H1 (cell line): ENCODE data around the gene PIP5K1C. TPM values are rescaled to one million over a fixed set of nuclear protein-coding genes. Genes with fewer than 3 reads are reported as not detected.

ENCODE experiments used
- CTCF ChIA-PET: fragments of 300-600 bp; sonication (Branson Sonifier 250); formaldehyde crosslinking; loops from one replicate; lab custom pipeline; 2021; ENCODE audit not compliant: partially characterized antibody; lab: Charles Lee
- POLR2A ChIA-PET: fragments of 300-600 bp; sonication (Branson Sonifier 250); formaldehyde crosslinking; loops from one replicate; lab custom pipeline; 2021; ENCODE audit warnings: inconsistent platforms; ENCODE audit not compliant: partially characterized antibody; lab: Charles Lee
- DNase-seq, 2 experiments: peaks; one replicate each; pipeline versions ENCODE4 v3.0.0 to v3.0.0-alpha.2; 2010 to 2022; ENCODE audit warnings: low spot score in 2 of 2, low read depth in 1 of 2, mixed read lengths in 1 of 2
- FAIRE-seq: peaks from 2 replicates; lab custom pipeline; 2011; peaks lifted over from hg19 to GRCh38; lab: Jason Lieb, UNC
- H2AFZ ChIP-seq: 2 replicates; pipeline ENCODE4 v1.8.1; 2012; ENCODE audit warnings: low read length, inconsistent platforms
- H2AK5ac ChIP-seq: 2 replicates; pipeline ENCODE4 v1.6.1; 2013; ENCODE audit warnings: low read depth, low read length
- H2BK120ac ChIP-seq: replicated peaks from 2 replicates; pipeline ENCODE3; 2013; ENCODE audit warnings: low read depth, low read length, inconsistent platforms
- H2BK12ac ChIP-seq: 2 replicates; pipeline ENCODE4 v1.6.1; 2013; ENCODE audit warnings: low read depth, low read length
- H2BK15ac ChIP-seq: 2 replicates; pipeline ENCODE4 v1.6.1; 2013; ENCODE audit warnings: low read length
- H2BK20ac ChIP-seq: 2 replicates; pipeline ENCODE4 v1.6.1; 2013; ENCODE audit warnings: low read length
- H2BK5ac ChIP-seq: 2 replicates; pipeline ENCODE4 v1.6.1; 2013; ENCODE audit warnings: low read depth, low read length
- H3K14ac ChIP-seq: 2 replicates; pipeline ENCODE4 v1.6.1; 2013; ENCODE audit warnings: inconsistent platforms; ENCODE audit not compliant: insufficient read length
- H3K18ac ChIP-seq: 2 replicates; pipeline ENCODE4 v1.6.1; 2013; ENCODE audit warnings: low read length; ENCODE audit errors: extremely low read depth
- H3K23ac ChIP-seq: 2 replicates; pipeline ENCODE4 v1.6.1; 2013; ENCODE audit warnings: inconsistent platforms; ENCODE audit not compliant: insufficient read length
- H3K23me2 ChIP-seq: 2 replicates; pipeline ENCODE4 v1.6.1; 2013; ENCODE audit warnings: low read depth, low read length
- H3K27ac ChIP-seq: 2 replicates; pipeline ENCODE4 v1.6.1; 2011; ENCODE audit warnings: low read depth, low read length, inconsistent platforms
- H3K27me3 ChIP-seq, 4 experiments: replicated peaks in 1 of 4; 1 replicate in 1 of 4; 2 replicates in 3 of 4; pipeline versions ENCODE4 v1.6.1 to v1.8.1; 2011 to 2013; ENCODE audit warnings: low read length in 3 of 4, mild to moderate bottlenecking in 3 of 4, inconsistent platforms in 2 of 4, mixed read lengths in 2 of 4, moderate library complexity in 1 of 4; ENCODE audit not compliant: control insufficient read depth in 3 of 4, insufficient read depth in 3 of 4; ENCODE audit errors: extremely low read depth in 1 of 4
- H3K36me3 ChIP-seq, 4 experiments: 2 replicates each; pipeline versions ENCODE4 v1.6.1 to v1.8.1; 2011 to 2013; ENCODE audit warnings: mild to moderate bottlenecking in 4 of 4, low read length in 3 of 4, moderate library complexity in 2 of 4, control low read depth in 1 of 4, inconsistent platforms in 1 of 4; ENCODE audit not compliant: insufficient read depth in 4 of 4, control insufficient read depth in 2 of 4
- H3K4ac ChIP-seq: replicated peaks from 2 replicates; pipeline ENCODE3; 2013; ENCODE audit warnings: low read length, low read depth, mixed read lengths, inconsistent platforms; ENCODE audit not compliant: insufficient read length
- H3K4me1 ChIP-seq, 4 experiments: replicated peaks in 1 of 4; 1 replicate in 1 of 4; 2 replicates in 3 of 4; pipeline versions ENCODE4 v1.6.1 to v1.8.1; 2011 to 2013; ENCODE audit warnings: low read length in 3 of 4, inconsistent platforms in 2 of 4, mixed read lengths in 1 of 4; ENCODE audit not compliant: insufficient read depth in 4 of 4, control insufficient read depth in 3 of 4
- H3K4me2 ChIP-seq, 2 experiments: 2 replicates each; pipeline versions ENCODE4 v1.6.1 to v1.8.1; 2011 to 2013; ENCODE audit warnings: low read depth in 2 of 2, low read length in 2 of 2, control low read depth in 1 of 2, inconsistent platforms in 1 of 2, mild to moderate bottlenecking in 1 of 2; ENCODE audit not compliant: insufficient read depth in 1 of 2
- H3K4me3 ChIP-seq, 4 experiments: fragments of 200-600, 300-600 bp in 1 of 4; sonication (generic), shearing (Covaris generic), sonication (Bioruptor Twin) in 1 of 4; 2 replicates each; pipeline versions ENCODE4 v1.5.1 to v1.8.1; 2011 to 2016; ENCODE audit warnings: low read length in 4 of 4, low read depth in 3 of 4, control low read depth in 2 of 4, inconsistent platforms in 2 of 4, mild to moderate bottlenecking in 2 of 4, mixed read lengths in 1 of 4, moderate library complexity in 1 of 4; ENCODE audit not compliant: insufficient read depth in 2 of 4; ENCODE audit errors: extremely low read depth in 1 of 4
- H3K56ac ChIP-seq: replicated peaks from 2 replicates; pipeline ENCODE3; 2013; ENCODE audit warnings: low read depth, mild to moderate bottlenecking, mixed read lengths, low read length, inconsistent platforms; ENCODE audit not compliant: insufficient read length
- H3K79me1 ChIP-seq: 2 replicates; pipeline ENCODE4 v1.6.1; 2013; ENCODE audit warnings: low read depth, low read length, control low read depth
- H3K79me2 ChIP-seq, 2 experiments: 2 replicates each; pipeline versions ENCODE4 v1.6.1 to v1.8.1; 2012 to 2013; ENCODE audit warnings: low read length in 2 of 2, mild to moderate bottlenecking in 2 of 2, inconsistent platforms in 1 of 2; ENCODE audit not compliant: insufficient read depth in 2 of 2, control insufficient read depth in 1 of 2
- H3K9ac ChIP-seq, 4 experiments: replicated peaks in 1 of 4; 1 replicate in 1 of 4; 2 replicates in 3 of 4; pipeline versions ENCODE4 v1.6.1 to v1.8.1; 2011 to 2013; ENCODE audit warnings: low read depth in 3 of 4, low read length in 3 of 4, control low read depth in 2 of 4, mild to moderate bottlenecking in 2 of 4, moderate library complexity in 2 of 4, inconsistent platforms in 1 of 4; ENCODE audit errors: extremely low read depth in 1 of 4
- H3K9me3 ChIP-seq, 2 experiments: 2 replicates each; pipeline versions ENCODE4 v1.6.1 to v1.8.1; 2012 to 2013; ENCODE audit warnings: mild to moderate bottlenecking in 2 of 2, moderate library complexity in 2 of 2, control low read depth in 1 of 2, inconsistent platforms in 1 of 2, low read depth in 1 of 2, low read length in 1 of 2, mixed read lengths in 1 of 2; ENCODE audit not compliant: insufficient read depth in 2 of 2
- H4K20me1 ChIP-seq, 2 experiments: replicated peaks in 1 of 2; 2 replicates each; pipeline versions ENCODE3 to v1.8.1; 2011 to 2013; ENCODE audit warnings: inconsistent platforms in 2 of 2, low read length in 2 of 2, mild to moderate bottlenecking in 1 of 2; ENCODE audit not compliant: insufficient read depth in 2 of 2, control insufficient read depth in 1 of 2
- H4K5ac ChIP-seq: 2 replicates; pipeline ENCODE4 v1.6.1; 2013; ENCODE audit warnings: low read length, low read depth, mixed read lengths, inconsistent platforms; ENCODE audit not compliant: insufficient read length
- H4K8ac ChIP-seq: 2 replicates; pipeline ENCODE4 v1.8.0; 2013; ENCODE audit warnings: mild to moderate bottlenecking, moderate library complexity, low read length, inconsistent platforms; ENCODE audit not compliant: insufficient read depth; ENCODE audit errors: extremely low read depth
- H4K91ac ChIP-seq: replicated peaks from 2 replicates; pipeline ENCODE3; 2013; ENCODE audit warnings: low read length, mixed read lengths, inconsistent platforms; ENCODE audit not compliant: insufficient read length
- ASH2L ChIP-seq: fragments of 200-600, 300-600 bp; sonication (generic); IDR thresholded peaks from one replicate; pipeline ENCODE4 v1.7.1; 2017; ENCODE audit warnings: low read length
- RAD21 ChIP-seq, 2 experiments: IDR thresholded peaks in 1 of 2; conservative IDR thresholded peaks in 1 of 2; 2 replicates each; pipeline ENCODE4 v1.6.1; 2011; ENCODE audit warnings: low read depth in 2 of 2, low read length in 2 of 2, improper control_type of control experiment in 1 of 2, inconsistent platforms in 1 of 2, mild to moderate bottlenecking in 1 of 2, moderate library complexity in 1 of 2
- WGBS, 2 experiments: shearing (Covaris generic) in 1 of 2; methylation state at CpG; one replicate each; pipeline versions ENCODE4 v1.1.6 to v1.1.7; 2013 to 2015; ENCODE audit warnings: low lambda C conversion rate in 2 of 2, mixed read lengths in 2 of 2, inconsistent platforms in 1 of 2, low coverage in 1 of 2, missing lambda C conversion rate in 1 of 2; ENCODE audit not compliant: insufficient replicate concordance in 2 of 2, insufficient coverage in 1 of 2, insufficient read length in 1 of 2; ENCODE audit errors: extremely low coverage in 1 of 2, missing lambda C conversion rate in 1 of 2; 5-methylcytosine and 5-hydroxymethylcytosine counted together
- polyA plus RNA-seq, 7 experiments: library from polyadenylated mRNA; depleted of rRNA in 3 of 7; stranded (reverse) in 5 of 7; unstranded in 2 of 7; fragments of >200 nt in 5 of 7; fragments of 200-250 nt in 2 of 7; gene quantifications; 1 replicate in 5 of 7; 2 replicates in 1 of 7; 4 replicates in 1 of 7; pipeline versions ENCODE4 v1.2.1 to v1.2.3, GENCODE V29; 2011 to 2013; ENCODE audit warnings: missing spikeins in 2 of 7, mixed read lengths in 2 of 7
- total RNA-seq: library from RNA; stranded (reverse); fragmentation: NEBNext Ultra II Directional; extraction: Animal tissue kit (Norgen Biotek cat#: 25700); gene quantifications from 2 replicates; pipeline ENCODE4 v1.2.1, GENCODE V29; 2021
- TF ChIP-seq, protein P1 (sequence below): IDR thresholded peaks from 2 replicates; pipeline ENCODE4 v1.6.1; 2012; ENCODE audit warnings: inconsistent platforms

The PIP5K1C gene
- total and polyA plus RNA-seq, 2 of the 8 experiments (the other 6 are each of a cell fraction or from before 2014, with no cell fraction given), result 10.6 to 32.9 TPM

DNA sequence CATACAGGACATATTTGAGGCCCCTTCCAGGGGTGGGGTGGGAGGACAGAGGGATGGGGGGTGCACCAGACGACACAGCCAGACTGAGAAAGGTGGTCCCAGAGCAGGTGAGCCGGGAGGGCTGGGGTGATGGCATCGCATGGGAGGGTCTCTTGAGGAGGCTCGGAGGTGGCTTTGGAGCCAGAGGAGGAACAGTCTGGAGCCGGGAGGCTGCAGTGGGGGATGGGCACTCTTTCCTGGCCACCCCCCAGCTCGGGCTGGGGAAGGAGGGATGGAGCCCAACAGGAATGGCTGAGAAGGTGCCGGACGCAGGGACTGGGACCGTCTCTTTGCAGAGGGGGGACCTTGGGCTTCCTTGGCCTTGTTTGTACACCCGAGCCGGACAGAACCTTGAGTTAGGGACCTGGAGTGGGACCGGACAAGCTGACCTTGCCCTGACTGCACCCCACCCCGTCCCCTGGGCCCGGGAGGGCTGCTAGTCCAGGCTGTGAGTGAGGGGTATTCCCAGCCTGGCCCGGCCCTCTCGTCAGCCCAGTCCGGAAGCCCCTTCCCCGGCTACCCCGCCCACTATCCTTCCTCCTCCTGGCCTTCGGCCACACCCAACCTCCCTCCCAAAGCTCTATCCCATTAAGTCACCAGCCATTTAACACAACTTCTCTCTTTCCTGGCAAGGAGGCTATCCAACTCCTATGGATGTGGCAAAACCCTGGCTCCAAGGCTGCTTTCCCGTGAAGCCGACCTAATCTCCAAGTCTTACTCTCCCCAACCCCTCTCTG lies 92.8 kb downstream of the PIP5K1C start:
- no peak overlapping the region for H2AK5ac ChIP-seq
- peak overlapping the region; percentile 81; the same call in 1 of the 2 replicates for H3K18ac ChIP-seq
- H2BK20ac ChIP-seq, result no peak overlapping the region
- FAIRE-seq, result no peak
- H3K79me2 ChIP-seq, result no peaks in the 10 kb centered on the region
- ChIA-PET POLR2A (interaction anchor here (0.6 to 1.8 kb wide), 9 partner anchors 8 to 64 kb away, joined by 3 to 6 read pairs (median 3); no protein-coding TSS in a partner anchor), CTCF (interaction anchor here (0.6 to 4.0 kb wide), 8 partner anchors 9 to 93 kb away, joined by 3 to 23 read pairs (median 6); partner anchors contain the start of genes GIPC3 and PIP5K1C)
- no peak overlapping the region for H3K27ac ChIP-seq
- H4K20me1 ChIP-seq, result peaks cover 2 to 10% of the 10 kb centered on the region in 2 experiments
- H3K4me2 ChIP-seq, result peak overlapping the region; percentile 82 to 83
- no peaks in the 10 kb centered on the region for H3K9me3 ChIP-seq
- no peak overlapping the region for H3K56ac ChIP-seq
- no peak overlapping the region for H4K5ac ChIP-seq
- 0 out of 2 replicates have a peak overlapping the region, but pooled peaks have one; percentile 35 for H2BK5ac ChIP-seq
- H3K79me1 ChIP-seq, result no peaks in the 10 kb centered on the region
- peaks cover 18% of the 10 kb centered on the region; the same call in 1 of the 2 replicates for H3K23me2 ChIP-seq
- H2BK120ac ChIP-seq, result peak overlapping the region; percentile 13
- no peak overlapping the region; the same call in 1 of the 2 replicates for H4K8ac ChIP-seq
- peaks cover 3 to 14% (median 12%) of the 10 kb centered on the region in 4 experiments for H3K4me1 ChIP-seq
- peak overlapping the region; percentile 80; the same call in 1 of the 2 replicates for H2AFZ ChIP-seq
- peak in 1 of 2 experiments; percentile 77 for DNase-seq
- 30% methylated on average over 18 of the region's 22 CpGs; no CpG with 5 or more reads in 1 of the 2 experiments for WGBS, 2 experiments
- H3K27me3 ChIP-seq, result peaks cover 0 to 16% (median 13%) of the 10 kb centered on the region in 4 experiments; a peak in 5 of 7 replicates
- H3K23ac ChIP-seq, result no peak overlapping the region
- H3K9ac ChIP-seq, result no peak overlapping the region
- H3K14ac ChIP-seq, result no peak overlapping the region
- H2BK12ac ChIP-seq, result peak overlapping the region; percentile 53; the same call in 1 of the 2 replicates
- peak overlapping the region; percentile 52 for H4K91ac ChIP-seq
- peak overlapping the region; percentile 64 for H3K4ac ChIP-seq
- peak overlapping the region; percentile 15 to 64 (median 36) for H3K4me3 ChIP-seq
- TF ChIP-seq ASH2L, result peak; percentile 30
- TF ChIP-seq, protein P1, sequence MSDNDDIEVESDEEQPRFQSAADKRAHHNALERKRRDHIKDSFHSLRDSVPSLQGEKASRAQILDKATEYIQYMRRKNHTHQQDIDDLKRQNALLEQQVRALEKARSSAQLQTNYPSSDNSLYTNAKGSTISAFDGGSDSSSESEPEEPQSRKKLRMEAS, result no peak
- TF ChIP-seq RAD21 (IDR thresholded peaks at IDR 0.05 in 1 of 2, conservative IDR thresholded peaks at IDR 0.05 in 1 of 2; ENCODE audit: low read depth in 2 of 2, low read length in 2 of 2), result no peak
- peaks cover 0 to 15% (median 2%) of the 10 kb centered on the region in 4 experiments; a peak in 2 of 8 replicates for H3K36me3 ChIP-seq
- no peak overlapping the region; the same call in 1 of the 2 replicates for H2BK15ac ChIP-seq
